Osteocyte (in vitro differentiated cells): Measurements from ENCODE around the gene BMAL1. TPM values are rescaled to one million over a fixed set of nuclear protein-coding genes. Genes with fewer than 3 reads are reported as not detected.

Experiments used
- DNase-seq: peaks from one replicate; pipeline ENCODE4 v3.0.0; 2021; ENCODE audit warnings: mixed read lengths; ENCODE audit not compliant: unreplicated experiment; ENCODE audit errors: extremely low spot score
- H3K27ac Mint-ChIP-seq: one replicate; pipeline ENCODE4 v1.8.0; 2021; ENCODE audit warnings: mild to moderate bottlenecking, mixed read lengths; ENCODE audit not compliant: unreplicated experiment
- H3K27me3 Mint-ChIP-seq: one replicate; pipeline ENCODE4 v1.8.0; 2021; ENCODE audit warnings: mixed read lengths; ENCODE audit not compliant: unreplicated experiment
- H3K36me3 Mint-ChIP-seq: one replicate; pipeline ENCODE4 v1.8.0; 2021; ENCODE audit warnings: mixed read lengths; ENCODE audit not compliant: unreplicated experiment
- H3K4me1 Mint-ChIP-seq: one replicate; pipeline ENCODE4 v1.8.0; 2021; ENCODE audit warnings: mixed read lengths; ENCODE audit not compliant: unreplicated experiment
- H3K4me3 Mint-ChIP-seq: one replicate; pipeline ENCODE4 v1.8.0; 2021; ENCODE audit warnings: mild to moderate bottlenecking, moderate library complexity, mixed read lengths; ENCODE audit not compliant: unreplicated experiment
- H3K9me3 Mint-ChIP-seq: one replicate; pipeline ENCODE4 v1.8.0; 2021; ENCODE audit warnings: mixed read lengths; ENCODE audit not compliant: unreplicated experiment
- total RNA-seq: library from RNA; stranded (reverse); gene quantifications from 2 replicates; pipeline ENCODE4 v1.2.1, GENCODE V29; 2021
- TF ChIP-seq, protein P1 (sequence below): fragments of 200-600 bp; sonication (generic); IDR thresholded peaks from 2 replicates; pipeline ENCODE4 v1.5.0; 2021; ENCODE audit warnings: antibody characterized with exemption, mild to moderate bottlenecking, moderate library complexity

BMAL1 gene
- total RNA-seq, 1 donor from 2014 or later, result 25.3 TPM

GRCh38 chr11:13294178-13294577, 16.6 kb downstream of the BMAL1 start:
- Mint-ChIP-seq H3K4me1 (peaks cover 6% of the 10 kb centered on the region), H3K36me3 (peaks cover under 1% of the 10 kb centered on the region), H3K27ac (no peak overlapping the region), H3K9me3 (no peaks in the 10 kb centered on the region), H3K4me3 (no peak overlapping the region), H3K27me3 (no peaks in the 10 kb centered on the region)
- TF ChIP-seq, protein P1, sequence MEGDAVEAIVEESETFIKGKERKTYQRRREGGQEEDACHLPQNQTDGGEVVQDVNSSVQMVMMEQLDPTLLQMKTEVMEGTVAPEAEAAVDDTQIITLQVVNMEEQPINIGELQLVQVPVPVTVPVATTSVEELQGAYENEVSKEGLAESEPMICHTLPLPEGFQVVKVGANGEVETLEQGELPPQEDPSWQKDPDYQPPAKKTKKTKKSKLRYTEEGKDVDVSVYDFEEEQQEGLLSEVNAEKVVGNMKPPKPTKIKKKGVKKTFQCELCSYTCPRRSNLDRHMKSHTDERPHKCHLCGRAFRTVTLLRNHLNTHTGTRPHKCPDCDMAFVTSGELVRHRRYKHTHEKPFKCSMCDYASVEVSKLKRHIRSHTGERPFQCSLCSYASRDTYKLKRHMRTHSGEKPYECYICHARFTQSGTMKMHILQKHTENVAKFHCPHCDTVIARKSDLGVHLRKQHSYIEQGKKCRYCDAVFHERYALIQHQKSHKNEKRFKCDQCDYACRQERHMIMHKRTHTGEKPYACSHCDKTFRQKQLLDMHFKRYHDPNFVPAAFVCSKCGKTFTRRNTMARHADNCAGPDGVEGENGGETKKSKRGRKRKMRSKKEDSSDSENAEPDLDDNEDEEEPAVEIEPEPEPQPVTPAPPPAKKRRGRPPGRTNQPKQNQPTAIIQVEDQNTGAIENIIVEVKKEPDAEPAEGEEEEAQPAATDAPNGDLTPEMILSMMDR, result no peak
- DNase-seq, result no peak

GRCh38 chr11:13294771-13295579, 17.4 kb downstream of the BMAL1 start:
- Mint-ChIP-seq H3K36me3 (peaks cover 3% of the 10 kb centered on the region), H3K4me3 (no peak overlapping the region), H3K9me3 (no peaks in the 10 kb centered on the region), H3K27me3 (no peaks in the 10 kb centered on the region), H3K27ac (no peak overlapping the region), H3K4me1 (peaks cover 5% of the 10 kb centered on the region)
- TF ChIP-seq, protein P1, result no peak
- DNase-seq, result no peak

- no peak for DNase-seq
- H3K9me3 Mint-ChIP-seq, result no peaks in the 10 kb centered on the region
- peaks cover 3% of the 10 kb centered on the region for H3K36me3 Mint-ChIP-seq
- TF ChIP-seq, protein P1, result no peak
- H3K27me3 Mint-ChIP-seq, result no peaks in the 10 kb centered on the region
- H3K4me3 Mint-ChIP-seq, result no peak overlapping the region
- H3K4me1 Mint-ChIP-seq, result peaks cover 5% of the 10 kb centered on the region
- H3K27ac Mint-ChIP-seq, result no peak overlapping the region
These were observed 19.8 kb downstream of the BMAL1 start for GRCh38 chr11:13297308-13297916.

DNA sequence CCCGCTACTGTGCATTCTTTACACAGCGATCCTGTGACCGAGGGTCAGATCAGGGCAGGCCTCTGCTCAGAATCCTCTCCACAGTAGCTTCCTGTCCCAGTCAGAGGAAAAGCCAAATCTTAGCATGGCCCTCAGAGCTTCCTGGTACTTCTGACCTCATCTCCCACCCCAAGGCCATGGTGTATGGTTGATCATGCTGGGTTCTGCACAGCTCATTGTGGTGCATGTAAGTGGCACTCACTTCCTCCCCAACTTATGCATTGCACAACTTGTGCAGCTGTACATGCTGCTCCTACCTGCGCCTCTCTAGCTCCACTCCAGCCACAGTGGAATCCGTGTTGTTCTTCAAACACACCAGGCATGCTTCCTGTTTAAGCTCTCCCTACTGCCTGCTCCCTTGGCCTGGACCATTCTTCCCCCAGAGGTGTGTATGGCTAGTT, 20.3 kb downstream of the BMAL1 start:
- H3K4me1 Mint-ChIP-seq, result peaks cover 5% of the 10 kb centered on the region
- H3K27ac Mint-ChIP-seq, result no peak overlapping the region
- no peaks in the 10 kb centered on the region for H3K9me3 Mint-ChIP-seq
- no peak for DNase-seq
- no peaks in the 10 kb centered on the region for H3K27me3 Mint-ChIP-seq
- peaks cover 3% of the 10 kb centered on the region for H3K36me3 Mint-ChIP-seq
- H3K4me3 Mint-ChIP-seq, result no peak overlapping the region
- TF ChIP-seq, protein P1, result no peak

DNA sequence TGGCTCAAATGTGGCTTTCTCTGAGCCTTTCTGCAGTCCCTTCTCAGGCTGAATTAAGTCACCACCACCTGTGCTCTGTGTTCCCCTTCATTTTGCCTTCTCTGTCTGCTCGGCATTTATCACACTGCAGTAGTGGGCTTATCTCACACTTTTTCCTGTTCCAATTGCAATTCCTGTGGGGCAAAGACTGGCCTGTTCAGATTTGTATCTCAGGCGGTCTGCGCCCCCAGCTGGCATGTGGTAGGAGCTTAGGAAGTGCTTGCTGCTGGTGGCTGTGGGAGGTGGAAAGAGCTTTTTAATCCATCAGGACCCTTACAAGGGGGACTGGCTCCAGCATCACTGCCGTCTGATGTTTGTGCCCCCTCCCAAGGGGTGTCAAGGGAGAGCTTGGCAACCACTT, 21.2 kb downstream of the BMAL1 start:
- TF ChIP-seq, protein P1, result no peak
- Mint-ChIP-seq H3K9me3 (no peaks in the 10 kb centered on the region), H3K4me1 (peaks cover 5% of the 10 kb centered on the region), H3K36me3 (peaks cover 3% of the 10 kb centered on the region), H3K27ac (no peak overlapping the region), H3K27me3 (no peaks in the 10 kb centered on the region), H3K4me3 (no peak overlapping the region)
- DNase-seq, result no peak
